GM18519 (cell line): ENCODE data around the gene CCNE1.

Experiments used
- ATAC-seq: cut with Tn5 transposase; IDR thresholded peaks from one replicate; pipeline ENCODE4 v1.9.1; 2021; ENCODE audit warnings: mild to moderate bottlenecking, moderate library complexity; ENCODE audit not compliant: unreplicated experiment, low FRiP score

Gene CCNE1

DNA sequence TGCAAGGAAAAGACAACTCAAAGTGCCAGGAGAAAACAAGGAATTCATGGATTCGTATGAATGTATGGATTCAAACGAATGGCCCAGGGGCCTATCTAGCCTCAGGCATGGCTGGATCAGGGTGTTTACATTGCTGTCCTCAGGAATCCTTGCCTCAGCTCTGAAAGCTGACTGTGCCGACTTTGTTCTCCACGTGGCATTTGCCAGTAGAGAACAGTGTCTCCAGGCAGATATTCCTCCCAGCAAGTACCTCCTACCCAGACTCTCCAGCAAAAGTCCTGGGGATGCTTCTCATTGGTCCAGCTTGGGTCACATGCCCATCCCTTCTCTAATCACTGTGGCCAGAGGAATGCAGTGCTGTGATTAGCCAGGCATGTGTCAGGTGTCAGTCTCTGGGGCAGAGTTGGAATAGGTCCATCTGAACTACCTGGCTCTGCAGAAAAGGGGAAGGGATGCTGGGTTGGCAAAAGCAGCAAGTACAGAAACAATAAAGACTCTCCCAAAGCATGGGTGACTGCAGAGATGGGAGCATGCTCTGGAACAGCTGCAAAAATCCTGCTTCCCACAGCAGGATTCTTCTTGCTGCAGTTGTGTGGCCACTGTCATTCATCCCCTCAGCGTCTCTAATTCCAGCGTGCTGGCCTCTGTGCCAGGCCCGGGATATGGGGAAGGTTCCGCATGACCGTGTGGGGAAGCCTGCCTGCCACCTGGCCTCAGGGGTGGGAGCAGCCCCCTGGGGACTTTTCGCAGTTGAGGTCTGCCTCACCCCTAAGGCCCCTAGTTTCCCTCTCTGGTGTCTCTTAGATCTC is 30.0 kb downstream of the CCNE1 start:
- ATAC-seq, result no peak

- no peak for ATAC-seq
Observed at GRCh38 chr19:29842471-29843179, 30.8 kb downstream of the CCNE1 start.

- no peak for ATAC-seq
Observed at GRCh38 chr19:29843180-29844051, 31.6 kb downstream of the CCNE1 start.

DNA sequence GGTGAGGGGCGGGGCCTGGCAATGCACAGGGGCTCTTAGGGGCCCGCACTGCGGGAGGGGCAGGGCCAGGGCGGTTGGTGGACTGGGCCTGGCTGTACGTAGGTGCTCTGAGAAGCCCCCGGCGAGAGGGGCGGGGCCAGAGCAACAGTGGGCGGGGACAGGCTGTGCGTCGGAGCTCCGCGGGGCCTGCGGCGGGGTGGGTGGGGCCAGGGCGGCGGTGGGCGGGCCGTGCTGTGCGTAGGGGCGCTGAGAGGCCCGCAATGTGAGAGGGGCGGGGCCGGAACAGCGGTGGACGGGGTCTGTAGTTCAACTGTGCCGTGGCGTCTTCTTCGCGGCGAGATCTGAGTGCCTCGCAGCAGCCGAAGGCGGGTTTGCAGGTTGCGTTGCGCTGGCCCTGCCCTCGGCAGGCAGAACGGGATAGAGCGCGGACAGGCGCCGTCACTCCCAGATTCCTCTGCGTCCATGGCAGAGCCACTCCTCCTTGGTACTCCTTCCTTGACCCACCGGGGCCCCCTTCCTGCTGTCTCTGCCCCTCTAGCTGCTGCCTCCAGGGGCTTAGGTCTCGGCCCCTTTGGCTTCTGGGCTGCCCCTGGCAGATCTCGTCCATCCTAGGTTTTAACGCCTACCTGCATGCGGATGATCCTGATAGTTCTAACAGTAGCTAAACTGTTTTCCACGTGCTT is 33.2 kb downstream of the CCNE1 start:
- ATAC-seq, result peak; percentile 52

- ATAC-seq, result no peak
Observed at GRCh38 chr19:29845574-29846176, 33.9 kb downstream of the CCNE1 start.

GRCh38 chr19:29849208-29849607 is 37.4 kb downstream of the CCNE1 start:
- ATAC-seq, result no peak

DNA sequence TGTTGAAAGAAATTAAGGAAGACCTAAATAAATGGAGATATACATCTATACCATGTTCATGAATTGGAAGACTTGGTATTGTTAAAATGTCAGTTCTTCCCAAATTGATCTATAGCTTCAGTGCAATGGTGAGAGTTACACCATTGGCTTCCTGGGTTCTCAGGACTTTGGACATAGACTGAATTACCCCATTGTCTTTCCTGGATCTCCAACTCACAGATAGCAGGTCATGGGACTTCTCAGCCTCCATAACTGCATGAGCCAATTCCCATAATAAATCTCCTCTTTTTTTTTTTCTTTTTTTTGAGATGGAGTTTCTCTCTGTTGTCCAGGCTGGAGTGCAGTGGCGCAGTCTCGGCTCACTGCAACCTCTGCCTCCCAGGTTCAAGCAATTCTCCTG is 38.7 kb downstream of the CCNE1 start:
- ATAC-seq, result no peak

DNA sequence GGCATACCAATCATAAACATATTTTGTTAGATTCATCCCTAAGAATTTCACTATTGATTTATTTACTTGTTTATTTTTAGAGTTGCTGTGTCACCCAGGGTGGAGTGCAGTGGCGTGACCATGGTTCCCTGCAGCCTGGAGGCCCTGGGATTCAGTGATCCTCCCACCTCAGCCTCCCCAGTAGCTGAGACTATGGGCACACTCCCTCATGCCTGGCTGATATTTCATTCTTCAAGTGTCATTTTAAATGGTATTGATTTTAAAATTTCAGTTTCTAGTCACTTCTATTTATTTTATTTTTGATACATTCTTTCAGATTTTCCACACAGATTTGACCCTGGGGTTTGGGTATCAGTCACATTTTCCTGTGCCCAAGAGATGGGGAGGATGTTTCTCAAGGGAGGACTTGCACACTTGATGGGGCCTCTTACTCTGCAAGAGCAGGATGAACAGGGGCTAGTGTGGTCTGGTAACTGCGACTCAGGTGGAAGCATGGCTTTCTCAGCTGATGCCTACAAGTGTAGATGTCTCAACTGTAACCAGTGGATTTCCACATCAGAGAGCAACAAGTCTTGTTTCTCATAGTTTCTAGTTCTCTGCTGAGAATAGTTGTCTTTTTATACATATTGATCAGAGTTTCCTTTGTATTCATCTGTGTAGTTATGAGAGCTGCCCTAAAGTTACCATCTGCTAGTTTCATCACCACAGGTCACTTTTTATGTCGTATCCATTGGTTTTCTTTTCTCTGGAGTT is 40.2 kb downstream of the CCNE1 start:
- ATAC-seq, result peak; percentile 80

DNA sequence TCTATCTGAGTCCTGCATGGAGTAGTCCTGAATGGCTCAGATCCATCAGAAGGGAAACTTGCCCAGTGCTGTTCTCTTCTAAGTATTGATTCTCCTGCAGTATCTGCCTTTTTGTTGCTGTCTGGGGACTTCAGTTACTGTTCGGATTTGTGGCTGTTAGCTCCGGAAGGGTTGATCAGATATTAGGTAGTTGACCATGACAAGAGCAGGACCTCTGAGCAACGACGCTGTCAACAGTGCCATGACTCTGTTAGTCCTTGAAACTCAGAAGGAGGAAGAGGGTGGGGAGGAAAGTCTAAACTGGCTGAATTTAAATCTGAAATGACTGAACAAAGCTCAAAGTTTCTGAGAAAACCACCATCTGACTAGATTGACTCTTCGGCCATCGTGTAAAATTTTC is 42.2 kb downstream of the CCNE1 start:
- ATAC-seq, result no peak

DNA sequence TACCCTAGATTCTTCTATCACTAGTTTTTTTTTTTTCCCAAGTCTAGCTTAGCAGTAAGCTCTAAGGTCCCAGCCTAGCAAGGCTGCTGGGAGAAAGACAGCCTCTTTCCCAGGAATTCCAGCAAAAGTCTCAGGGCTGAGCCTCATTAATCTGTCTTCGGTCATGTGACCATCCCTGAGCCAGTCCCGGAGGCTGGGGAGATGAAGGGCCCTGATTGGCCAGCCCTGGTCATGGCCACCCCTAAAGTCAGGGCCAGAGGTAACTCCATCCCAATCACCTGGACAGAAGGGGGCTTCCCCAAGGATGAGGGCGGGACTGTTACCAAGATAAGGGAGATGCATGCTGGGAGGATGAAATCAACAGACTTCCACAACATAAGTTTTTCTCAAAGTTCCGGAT is 43.3 kb downstream of the CCNE1 start:
- ATAC-seq, result no peak

GRCh38 chr19:29855741-29856500 is 44.1 kb downstream of the CCNE1 start:
- ATAC-seq, result no peak

- no peak for ATAC-seq
Observed at GRCh38 chr19:29858000-29858596, 46.3 kb downstream of the CCNE1 start.

DNA sequence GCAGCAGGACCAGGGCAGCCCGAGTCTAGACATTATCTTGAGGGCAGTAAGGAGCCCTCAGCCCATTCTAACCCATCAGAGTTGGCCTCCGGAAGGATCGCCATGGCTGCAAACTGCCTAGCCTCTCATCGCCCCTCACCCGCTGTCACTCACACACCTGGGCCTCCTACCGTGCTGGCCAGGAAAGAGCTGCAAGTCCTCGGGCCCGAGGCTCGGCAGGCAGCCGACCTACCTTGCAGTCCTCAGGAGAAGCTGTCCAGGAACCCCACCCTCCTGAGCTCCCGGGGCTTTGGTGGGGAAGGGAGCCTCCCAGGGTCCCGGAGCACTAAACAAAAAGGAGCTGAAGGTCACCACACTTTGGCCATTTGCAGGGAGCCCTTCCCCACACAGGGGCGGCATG is 46.8 kb downstream of the CCNE1 start:
- no peak for ATAC-seq

GRCh38 chr19:29860492-29860891 is 48.7 kb downstream of the CCNE1 start:
- ATAC-seq, result no peak

DNA sequence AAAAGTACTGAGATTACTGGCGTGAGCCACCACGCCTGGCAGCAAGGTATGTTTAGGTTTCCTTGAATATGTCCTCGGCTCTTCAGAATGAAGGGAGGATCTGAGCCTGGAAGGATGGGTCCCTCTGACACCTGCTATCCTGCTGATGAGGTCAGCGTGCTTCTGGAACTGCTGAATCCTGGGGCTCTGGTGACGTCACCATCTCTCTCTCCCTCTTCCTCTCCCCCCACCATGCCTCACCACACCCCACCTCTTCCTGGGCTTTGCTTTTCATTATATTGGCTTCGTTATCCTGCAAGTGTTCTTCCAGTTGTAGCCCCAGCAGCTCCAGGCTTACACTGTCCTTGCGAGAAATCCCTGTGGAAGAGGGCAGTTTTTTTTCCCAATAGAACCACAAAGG is 49.8 kb downstream of the CCNE1 start:
- no peak for ATAC-seq

GRCh38 chr19:29866011-29866410 is 54.2 kb downstream of the CCNE1 start:
- ATAC-seq, result no peak

- no peak for ATAC-seq
Observed at GRCh38 chr19:29867984-29868383, 56.2 kb downstream of the CCNE1 start.

GRCh38 chr19:29871143-29871542 is 59.4 kb downstream of the CCNE1 start:
- no peak for ATAC-seq
